GM10847 (cell line): ENCODE results near the gene MS4A7.

Experiments
- POLR2A ChIP-seq: IDR thresholded peaks from 2 replicates; pipeline ENCODE4 v1.6.1; 2011; ENCODE audit not compliant: insufficient read length; ENCODE audit errors: extremely low read depth

MS4A7 gene

DNA sequence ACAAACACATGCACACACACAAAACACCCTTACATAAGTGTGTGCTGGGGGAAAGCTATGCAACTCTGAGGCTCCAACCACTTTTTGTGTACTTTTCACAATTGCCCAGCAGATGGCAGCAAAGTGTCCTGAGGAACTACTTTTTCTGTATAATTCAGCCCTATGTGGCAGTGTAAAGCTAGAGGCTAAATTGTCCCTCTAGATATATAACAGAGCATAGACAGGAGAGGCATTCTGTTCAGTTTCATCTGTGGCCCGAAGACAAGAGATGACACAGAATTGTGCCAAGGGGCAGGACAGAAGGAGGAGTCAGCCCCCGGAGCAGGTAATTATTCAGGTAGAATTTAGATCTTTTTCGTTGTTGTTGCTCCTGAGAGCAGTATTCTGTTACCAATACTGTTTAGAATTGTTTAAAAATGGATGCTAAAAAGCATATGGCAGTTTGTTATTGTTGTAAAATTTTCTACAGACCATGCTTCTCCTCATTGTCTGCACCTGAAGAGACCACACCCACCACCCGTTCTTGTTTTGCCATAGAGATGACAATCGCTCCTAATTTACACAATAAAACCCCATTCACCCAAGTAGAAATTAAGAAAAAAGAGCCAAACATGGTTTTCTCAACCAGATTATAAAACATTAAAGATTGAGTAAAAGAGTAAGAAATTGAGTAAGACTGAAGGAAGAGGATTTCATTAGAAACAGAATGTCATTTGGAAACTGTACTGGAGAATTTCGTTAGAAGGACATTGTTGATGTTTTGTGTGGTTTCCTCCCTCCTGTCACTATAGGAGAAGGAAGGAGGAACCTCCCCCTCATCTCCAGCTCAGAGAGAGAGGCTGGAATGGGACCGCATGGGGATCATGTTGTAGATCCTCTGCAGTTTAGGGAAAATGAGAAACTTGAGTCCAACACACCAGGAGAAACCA lies 14.5 kb upstream of the MS4A7 start:
- TF ChIP-seq POLR2A, result no peak

DNA sequence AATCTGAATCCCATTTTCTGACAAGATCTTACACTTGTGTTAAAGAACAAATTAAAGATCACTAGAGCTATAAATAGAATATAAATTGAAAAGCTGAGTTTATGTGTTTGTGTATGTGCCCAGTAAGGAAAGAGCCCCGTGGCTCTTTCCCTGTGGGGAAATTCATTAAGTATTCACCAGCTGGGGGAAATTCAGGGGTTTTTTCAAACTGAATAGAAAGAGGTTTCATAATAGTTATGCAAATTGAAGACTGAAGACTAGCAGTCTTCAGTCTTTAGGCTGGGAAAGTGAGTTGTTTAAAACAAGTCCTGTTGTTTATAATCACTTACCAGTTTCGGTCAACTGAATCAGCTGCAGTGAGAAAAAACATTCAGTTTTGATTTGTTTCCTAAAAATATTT lies 11.3 kb upstream of the MS4A7 start:
- TF ChIP-seq POLR2A, result no peak

DNA sequence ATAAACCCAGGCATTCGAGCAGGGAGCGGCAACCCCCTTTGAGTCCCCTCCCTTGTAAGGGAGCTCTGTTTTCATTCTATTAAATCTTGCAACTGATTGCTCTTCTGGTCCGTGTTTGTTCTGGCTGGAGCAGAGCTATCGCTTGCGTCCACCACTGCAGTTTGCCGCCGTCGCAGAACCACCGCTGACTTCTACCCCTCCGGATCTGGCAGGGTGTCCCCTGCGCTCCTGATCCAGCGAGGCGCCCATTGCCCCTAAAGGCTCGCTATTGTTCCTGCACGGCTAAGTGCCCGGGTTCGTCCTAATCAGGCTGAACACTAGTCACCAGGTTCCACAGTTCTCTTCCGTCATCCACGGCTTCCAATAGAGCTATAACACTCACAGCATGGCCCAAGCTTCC lies 10.4 kb upstream of the MS4A7 start:
- no peak for TF ChIP-seq POLR2A

DNA sequence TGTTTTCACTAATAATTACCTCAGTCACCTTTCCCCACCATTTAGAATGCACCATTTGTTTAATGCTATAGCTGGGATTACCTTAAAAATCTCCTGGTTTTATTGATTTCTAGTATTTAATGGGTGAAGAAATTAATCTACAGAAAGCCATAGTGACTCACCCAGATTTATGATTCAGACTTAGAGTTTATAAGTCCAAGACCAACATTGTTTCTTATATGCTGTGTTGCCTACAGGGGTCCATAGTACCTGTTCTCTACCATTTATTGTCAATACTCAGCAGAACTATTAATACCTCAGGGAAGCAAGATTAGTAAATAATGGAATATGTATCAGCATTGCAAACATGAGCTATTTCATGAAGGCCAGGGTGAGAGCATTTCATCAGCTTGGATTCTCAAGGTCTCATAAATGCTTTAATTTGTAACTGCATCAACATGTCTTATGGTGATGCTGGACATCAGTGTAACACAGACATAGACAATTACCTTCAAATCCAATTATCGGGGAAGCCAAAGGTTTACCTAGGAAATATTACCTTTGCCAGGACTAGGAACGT lies 8.0 kb upstream of the MS4A7 start:
- no peak for TF ChIP-seq POLR2A

DNA sequence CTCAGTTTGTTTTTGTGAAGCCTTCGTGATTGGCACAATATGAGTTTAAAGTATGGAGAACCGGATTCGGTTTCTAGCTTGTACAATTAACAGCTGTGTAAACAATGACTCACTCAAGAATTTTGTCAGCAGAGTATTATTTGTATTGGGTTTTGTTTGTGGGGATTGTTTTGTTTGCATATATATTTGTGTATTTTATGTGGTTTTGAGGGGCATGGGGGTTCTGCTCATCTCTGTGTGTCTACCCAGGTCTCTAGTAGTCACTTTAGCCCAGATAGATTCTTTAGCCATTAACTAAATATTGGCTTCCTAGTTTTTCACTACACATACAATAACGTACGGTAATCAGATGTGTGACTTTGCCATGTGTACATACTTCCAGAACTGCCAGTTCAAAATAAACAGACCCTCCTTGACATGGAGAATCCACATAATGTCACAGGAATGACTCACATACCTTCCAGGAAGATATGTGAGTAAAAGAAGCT lies 7.5 kb upstream of the MS4A7 start:
- no peak for TF ChIP-seq POLR2A

DNA sequence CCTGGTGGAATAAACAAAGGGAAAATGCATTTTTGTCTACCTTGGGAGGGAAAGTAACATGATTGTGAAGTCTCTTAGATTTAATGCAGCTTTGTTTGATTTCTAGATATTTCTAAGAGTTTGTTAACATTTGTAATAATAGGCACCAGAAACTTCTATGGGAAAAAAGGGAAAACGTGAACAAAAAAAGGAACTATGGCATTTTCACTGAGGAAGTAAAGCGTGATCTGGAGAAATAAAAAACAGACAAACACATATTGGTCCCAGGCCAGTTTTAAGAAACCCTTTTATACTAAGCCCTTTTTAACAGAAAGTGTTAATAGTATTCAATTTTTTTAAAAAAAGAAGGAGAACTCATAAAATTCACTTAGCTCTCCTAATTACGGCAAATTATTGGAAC lies 6.9 kb upstream of the MS4A7 start:
- TF ChIP-seq POLR2A, result no peak

DNA sequence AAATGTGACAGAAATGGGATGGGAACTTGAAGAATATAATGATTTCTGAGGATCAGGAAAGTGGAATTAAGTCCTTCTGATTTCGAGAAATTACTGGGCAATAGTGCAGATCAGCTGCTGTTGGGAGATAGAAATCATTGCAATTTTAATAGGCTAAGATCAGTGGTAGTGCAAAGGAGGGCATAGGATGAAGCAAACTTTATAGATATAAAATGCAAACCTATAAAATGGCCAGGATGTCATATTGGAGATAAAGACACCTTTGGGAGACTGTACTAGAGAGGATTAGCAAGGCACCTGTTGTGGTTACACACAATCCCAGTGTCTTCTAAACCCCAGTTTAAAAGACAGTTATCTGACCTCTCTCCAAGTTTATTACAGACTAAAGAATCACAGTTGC lies 6.5 kb upstream of the MS4A7 start:
- no peak for TF ChIP-seq POLR2A

DNA sequence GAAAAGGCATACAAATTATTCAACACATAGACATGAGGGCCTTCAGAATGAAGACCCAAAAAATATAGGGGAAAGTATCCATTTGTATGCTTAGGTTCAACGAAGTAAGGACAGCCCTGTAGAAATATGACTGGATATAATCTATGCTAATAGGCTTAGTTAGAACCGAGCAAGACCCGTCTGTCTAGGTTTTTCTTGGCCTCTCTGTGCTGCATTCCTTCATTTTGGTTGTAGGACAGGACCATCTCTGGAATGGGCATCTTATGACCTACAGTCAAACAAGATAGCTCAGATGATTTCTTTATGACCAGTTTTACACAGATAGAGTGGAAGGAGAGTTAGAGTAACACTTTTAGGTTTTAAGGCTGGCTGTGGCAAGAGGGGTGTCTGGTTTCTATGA lies 5.6 kb upstream of the MS4A7 start:
- TF ChIP-seq POLR2A, result no peak

DNA sequence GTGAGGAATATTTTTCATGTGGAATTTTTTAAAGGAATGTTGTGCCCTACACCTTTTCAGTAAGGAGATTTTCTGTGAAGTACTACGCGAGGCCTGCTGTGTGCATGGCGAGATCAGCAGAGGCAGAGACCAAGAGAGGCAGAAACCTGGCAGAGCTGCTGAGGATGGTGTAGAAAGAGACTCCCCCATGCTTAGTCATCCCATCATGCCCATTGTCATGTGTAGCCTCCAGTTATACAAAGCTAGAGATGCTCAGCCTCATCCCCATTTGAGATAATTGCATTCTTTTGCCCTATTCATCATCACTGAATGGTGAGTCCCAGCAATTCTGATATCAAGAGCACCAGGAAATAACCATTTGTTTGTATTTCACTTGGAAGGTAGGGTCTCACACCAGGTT lies 3.0 kb upstream of the MS4A7 start:
- no peak for TF ChIP-seq POLR2A

DNA sequence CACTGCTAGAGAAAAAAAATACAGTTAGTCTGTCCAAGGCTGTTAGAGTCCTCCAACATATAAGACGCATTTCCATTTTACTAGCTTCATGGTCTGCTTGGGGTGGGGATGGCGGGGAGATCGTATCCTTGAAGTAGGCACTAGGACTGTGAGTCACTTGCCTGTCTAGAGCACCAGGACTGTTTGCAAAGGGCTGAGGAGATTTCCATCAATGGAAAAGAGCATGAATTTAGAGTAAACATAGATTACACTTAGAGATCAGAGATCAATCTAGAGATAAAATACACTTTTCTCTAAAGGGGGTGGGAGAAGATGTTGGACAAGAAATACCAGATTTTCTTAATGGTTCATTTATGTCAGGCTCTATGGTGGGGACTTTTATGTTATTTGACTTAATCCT lies 1.7 kb upstream of the MS4A7 start:
- TF ChIP-seq POLR2A, result no peak

DNA sequence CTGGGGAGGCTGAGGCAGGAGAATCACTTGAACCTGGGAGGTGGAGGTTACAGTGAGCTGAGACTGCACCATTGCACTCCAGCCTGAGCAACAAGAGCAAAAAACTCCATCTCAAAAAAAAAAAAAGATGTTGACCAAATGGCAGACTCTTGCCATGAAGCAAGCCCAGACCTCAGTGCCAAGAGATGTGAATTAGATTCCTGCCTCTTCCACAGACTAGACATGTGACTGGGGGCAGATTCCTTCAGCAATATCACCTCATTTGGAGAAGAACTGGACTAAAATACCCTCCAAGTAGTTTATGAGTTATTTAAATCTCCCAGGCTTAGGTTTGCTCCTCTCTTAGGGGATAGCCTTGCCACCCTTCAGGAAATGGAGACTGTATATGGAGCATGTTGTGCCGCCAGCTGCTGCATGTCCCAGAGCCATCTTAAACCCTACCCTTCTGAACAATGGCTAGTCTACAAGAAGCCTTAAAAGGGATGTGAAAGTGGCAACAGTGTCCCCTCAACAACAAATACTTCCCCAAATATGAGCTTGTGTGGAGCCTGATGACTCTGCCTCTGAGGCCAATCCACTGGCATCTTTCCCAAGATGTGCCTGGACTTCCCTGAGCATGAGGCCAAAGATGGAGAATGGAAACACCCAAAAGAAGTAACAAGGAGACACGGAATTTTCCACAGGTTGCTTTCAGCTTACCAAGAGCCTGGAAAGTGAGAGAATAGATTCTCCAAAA lies 763 bp upstream of the MS4A7 start:
- TF ChIP-seq POLR2A, result no peak

DNA sequence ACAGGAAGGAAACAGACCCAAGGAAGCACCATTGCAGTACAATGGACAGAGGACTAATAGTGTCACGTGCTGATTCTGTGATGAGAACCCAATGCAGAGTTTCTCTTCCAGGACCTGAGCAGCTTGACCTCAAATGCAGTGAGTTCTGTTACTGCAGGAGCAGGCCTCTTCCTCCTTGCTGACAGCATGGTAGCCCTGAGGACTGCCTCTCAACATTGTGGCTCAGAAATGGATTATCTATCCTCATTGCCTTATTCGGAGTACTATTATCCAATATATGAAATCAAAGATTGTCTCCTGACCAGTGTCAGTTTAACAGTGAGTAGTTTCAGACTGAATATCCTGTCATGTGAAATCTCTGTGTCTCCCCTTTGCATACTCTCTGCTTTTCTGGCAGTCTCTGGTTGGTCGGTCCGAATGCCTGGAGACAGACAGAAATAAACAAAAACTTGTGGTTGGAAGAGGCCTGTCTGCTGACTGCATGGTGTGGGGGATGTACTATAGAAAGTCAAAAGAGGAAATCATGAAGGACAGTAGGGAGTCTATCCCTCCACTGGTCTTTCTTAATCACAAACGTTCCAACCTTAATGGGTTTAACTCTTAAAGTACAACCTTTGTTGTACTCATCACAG lies 11.1 kb downstream of the MS4A7 start:
- TF ChIP-seq POLR2A, result no peak

DNA sequence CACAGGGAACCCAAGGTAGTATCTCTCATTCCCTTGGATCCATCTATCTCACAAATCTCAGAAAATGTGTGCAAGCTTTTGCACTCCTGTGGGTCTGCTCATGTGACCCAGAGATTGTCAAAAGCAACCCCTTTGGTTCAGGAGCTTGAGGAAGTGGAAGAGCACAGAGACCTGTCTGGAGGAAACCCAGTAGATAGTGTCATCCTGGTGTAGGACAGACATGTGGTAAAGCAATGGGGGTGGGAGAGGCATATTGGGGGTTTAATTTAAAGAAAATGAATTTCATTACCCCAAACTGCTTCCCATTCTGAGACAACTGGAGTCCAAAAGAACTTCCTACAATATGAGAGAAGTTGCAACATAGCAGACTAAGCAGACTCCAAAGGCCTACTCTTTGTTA lies 12.1 kb downstream of the MS4A7 start:
- TF ChIP-seq POLR2A, result no peak

DNA sequence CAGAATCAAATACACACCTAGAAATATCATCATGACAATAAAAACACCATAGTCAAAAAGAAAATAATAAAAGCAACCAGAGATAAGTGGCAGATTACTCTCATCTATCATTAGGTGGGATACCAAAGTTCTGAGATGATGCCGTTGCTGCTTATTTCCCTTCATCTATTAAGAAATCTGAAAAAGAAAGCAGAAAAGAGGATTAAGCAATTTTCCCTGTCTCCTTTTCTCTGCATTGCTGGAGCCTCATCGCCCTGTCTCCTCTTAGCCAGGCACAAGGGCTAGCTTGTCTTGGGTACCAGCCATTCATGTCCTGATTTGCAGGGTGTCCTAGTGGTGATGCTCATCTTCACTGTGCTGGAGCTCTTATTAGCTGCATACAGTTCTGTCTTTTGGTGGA lies 14.0 kb downstream of the MS4A7 start:
- TF ChIP-seq POLR2A, result no peak

DNA sequence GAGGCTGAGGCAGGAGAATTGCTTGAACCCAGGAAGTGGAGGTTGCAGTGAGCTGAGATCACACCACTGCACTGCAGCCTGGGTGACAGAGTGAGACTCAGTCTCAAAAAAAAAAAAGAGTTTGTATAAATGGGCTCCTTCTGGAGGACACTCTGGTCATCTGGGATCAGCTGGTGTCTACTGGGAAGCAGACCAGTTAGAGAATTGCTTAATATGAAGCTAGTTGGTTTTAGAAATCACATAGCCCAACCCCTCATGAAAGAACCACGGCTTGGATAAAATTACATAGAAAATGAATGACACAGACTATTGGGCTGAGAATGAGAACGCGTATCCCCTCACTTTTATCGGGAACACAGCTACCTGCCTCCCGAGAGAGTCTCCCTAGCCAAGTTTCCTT lies 14.7 kb downstream of the MS4A7 start:
- no peak for TF ChIP-seq POLR2A
